Naive thymus-derived CD8-positive, alpha-beta T cell (primary cell): ENCODE measurements around the gene OVCH2. TPM values are rescaled to one million over a fixed set of nuclear protein-coding genes. Genes with fewer than 3 reads are reported as not detected.

ENCODE experiments used
- ATAC-seq, 2 donors: fragments of 150-1000 bp; cut with Tn5 transposase in 1 of 2; sonication (Bioruptor Pico), chemical (Tn5 transposase) in 1 of 2; 1 replicate in 1 of 2; 2 replicates in 1 of 2; pipeline ENCODE4 v1.10.0; 2021; ENCODE audit warnings: mild to moderate bottlenecking in 2 of 2, moderate library complexity in 2 of 2
- POLR2A ChIA-PET: fragments of 350-600 bp; sonication (Branson Sonifier 250); formaldehyde crosslinking; loops from one replicate; lab custom pipeline; 2021; ENCODE audit warnings: antibody characterized with exemption; lab: Charles Lee
- DNase-seq, 10 donors: peaks; one replicate each; pipeline versions ENCODE4 v3.0.0 to v3.0.0-alpha.2; 2020 to 2022
- H3K27ac Mint-ChIP-seq, 10 donors: one replicate each; pipeline ENCODE4 v1.8.0; 2020 to 2022; ENCODE audit warnings: mild to moderate bottlenecking in 10 of 10, mixed read lengths in 10 of 10, moderate library complexity in 4 of 10, inconsistent platforms in 1 of 10
- H3K27me3 Mint-ChIP-seq, 5 donors: one replicate each; pipeline ENCODE4 v1.8.0; 2021 to 2022; ENCODE audit warnings: mixed read lengths in 5 of 5
- H3K36me3 Mint-ChIP-seq, 3 donors: one replicate each; pipeline ENCODE4 v1.8.0; 2020 to 2022; ENCODE audit warnings: mixed read lengths in 3 of 3, mild to moderate bottlenecking in 2 of 3, inconsistent platforms in 1 of 3
- H3K4me1 Mint-ChIP-seq, 4 donors: one replicate each; pipeline ENCODE4 v1.8.0; 2021 to 2022; ENCODE audit warnings: mixed read lengths in 4 of 4
- H3K4me3 Mint-ChIP-seq, 10 donors: one replicate each; pipeline ENCODE4 v1.8.0; 2020 to 2022; ENCODE audit warnings: mild to moderate bottlenecking in 10 of 10, mixed read lengths in 10 of 10, moderate library complexity in 6 of 10, inconsistent platforms in 1 of 10
- H3K9me3 Mint-ChIP-seq, 9 donors: one replicate each; pipeline ENCODE4 v1.8.0; 2020 to 2022; ENCODE audit warnings: mixed read lengths in 9 of 9, mild to moderate bottlenecking in 3 of 9, inconsistent platforms in 1 of 9, moderate library complexity in 1 of 9
- polyA plus RNA-seq, 3 donors: library from polyadenylated mRNA; unstranded; fragments of 300-500 nt; fragmentation: Illumina TruSeq; gene quantifications; one replicate each; pipeline ENCODE4 v1.2.3, GENCODE V29; 2021
- total RNA-seq, 8 experiments: library from RNA in 2 of 8; stranded (reverse) in 2 of 8; gene quantifications; one replicate each; pipeline ENCODE4 v1.2.3 and lab custom pipeline; 2021 to 2026

OVCH2 gene
- total and polyA plus RNA-seq, 5 experiments from 2014 or later, result not detected

DNA sequence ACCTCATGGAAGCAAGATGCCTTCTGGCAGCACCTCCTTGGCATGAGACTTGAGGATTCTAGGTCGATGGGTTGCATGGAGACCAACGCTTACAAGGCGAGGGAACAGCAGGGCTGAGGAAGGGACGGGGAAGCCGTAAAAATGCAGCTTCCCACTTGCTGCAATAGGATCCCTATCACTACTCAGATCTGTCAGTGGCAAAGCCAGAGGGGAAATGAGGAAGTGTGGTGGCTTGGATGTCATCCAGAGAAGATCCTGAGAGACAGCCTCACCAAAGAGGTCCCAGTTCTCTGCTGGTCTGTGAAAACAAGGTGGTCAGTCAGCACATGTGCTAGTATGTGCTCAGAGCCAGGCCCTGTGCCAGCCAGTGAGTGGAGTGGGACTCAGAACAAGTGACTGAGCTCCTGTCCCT is 55.1 kb downstream of the OVCH2 start:
- H3K36me3 Mint-ChIP-seq, result peaks cover 0 to 69% (median 10%) of the 10 kb centered on the region in 3 donors
- peak overlapping the region in 1 of 10 donors; percentile 14 for H3K27ac Mint-ChIP-seq

DNA sequence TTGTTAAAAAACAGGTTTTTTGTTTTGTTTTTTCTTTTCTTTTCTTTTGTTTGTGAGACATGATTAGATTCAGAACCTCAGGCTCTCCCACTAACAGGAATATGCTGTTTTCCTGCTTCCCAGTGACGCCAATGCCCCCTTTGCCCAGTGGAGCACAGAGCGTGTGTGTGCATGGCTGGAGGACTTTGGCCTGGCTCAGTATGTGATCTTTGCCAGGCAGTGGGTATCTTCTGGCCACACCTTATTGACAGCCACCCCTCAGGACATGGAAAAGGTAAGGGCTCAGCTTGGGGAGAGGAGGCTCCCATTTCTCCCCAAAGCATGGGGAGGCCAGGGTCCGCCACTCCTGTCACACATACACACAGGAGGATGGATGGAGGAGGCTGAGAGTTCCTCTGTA is 58.0 kb downstream of the OVCH2 start:
- POLR2A ChIA-PET, result no interaction called here
- Mint-ChIP-seq H3K9me3 (no peaks in the 10 kb centered on the region), H3K4me1 (no peaks in the 10 kb centered on the region), H3K36me3 (peaks cover 0 to 72% (median 7%) of the 10 kb centered on the region in 3 donors), H3K27ac (peak overlapping the region in 2 of 10 donors; percentile 6 to 37), H3K27me3 (no peaks in the 10 kb centered on the region), H3K4me3 (no peak overlapping the region)
- DNase-seq (no peak), ATAC-seq (no peak)

More for the DNA sequence above, 55.1 kb downstream of the OVCH2 start:
- DNase-seq (no peak), ATAC-seq (no peak)
- POLR2A ChIA-PET, result no interaction called here
- Mint-ChIP-seq H3K4me3 (no peak overlapping the region), H3K27me3 (no peaks in the 10 kb centered on the region), H3K9me3 (no peaks in the 10 kb centered on the region), H3K4me1 (no peaks in the 10 kb centered on the region)

DNA sequence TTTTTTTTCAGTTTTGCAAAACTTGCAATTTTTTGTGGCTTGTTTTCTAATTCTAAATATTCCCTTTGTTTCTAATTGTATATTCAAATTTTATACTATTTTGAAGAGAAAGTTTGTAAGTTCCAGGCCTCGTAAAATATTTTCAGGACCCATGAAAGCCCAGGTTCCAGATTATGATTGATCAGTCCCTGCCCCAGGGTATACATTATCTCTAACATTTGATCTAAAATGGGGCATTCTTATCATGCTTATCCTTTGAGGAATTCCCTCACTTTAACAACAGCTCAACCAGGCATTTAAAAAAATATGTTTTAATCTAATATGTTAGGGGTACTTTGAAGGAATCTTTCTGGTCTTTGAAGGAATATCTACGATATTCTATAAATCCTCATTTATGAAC is 59.4 kb downstream of the OVCH2 start:
- Mint-ChIP-seq H3K27me3 (no peaks in the 10 kb centered on the region), H3K9me3 (no peaks in the 10 kb centered on the region), H3K27ac (no peak overlapping the region), H3K4me3 (no peak overlapping the region), H3K4me1 (no peaks in the 10 kb centered on the region), H3K36me3 (peaks cover 0 to 71% (median 10%) of the 10 kb centered on the region in 3 donors)
- POLR2A ChIA-PET, result no interaction called here
- ATAC-seq (no peak), DNase-seq (no peak)

DNA sequence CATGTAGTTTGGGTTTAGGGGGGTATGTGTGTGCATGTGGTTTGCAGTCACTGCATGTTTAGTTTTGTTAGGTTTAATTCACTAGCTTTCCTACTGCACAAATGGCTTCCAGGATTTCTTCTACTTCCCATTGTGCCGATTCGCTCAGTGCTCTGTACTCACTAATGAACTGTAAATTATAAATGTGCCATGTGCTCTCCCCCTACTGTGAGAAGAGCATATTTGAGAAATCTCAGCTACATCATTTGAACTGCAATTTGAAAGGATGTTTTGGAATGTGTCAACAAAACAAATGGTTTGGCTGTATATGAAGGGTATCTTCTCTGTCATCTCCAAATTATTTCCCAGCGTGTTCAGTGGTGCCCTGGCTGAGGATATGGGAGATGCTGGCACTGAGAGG is 61.1 kb downstream of the OVCH2 start:
- POLR2A ChIA-PET, result no interaction called here
- Mint-ChIP-seq H3K4me3 (no peak overlapping the region), H3K27ac (peak overlapping the region in 1 of 10 donors; percentile 66), H3K4me1 (no peaks in the 10 kb centered on the region), H3K9me3 (no peaks in the 10 kb centered on the region), H3K27me3 (no peaks in the 10 kb centered on the region), H3K36me3 (peaks cover 0 to 71% (median 13%) of the 10 kb centered on the region in 3 donors)
- no peak for ATAC-seq
- no peak for DNase-seq

DNA sequence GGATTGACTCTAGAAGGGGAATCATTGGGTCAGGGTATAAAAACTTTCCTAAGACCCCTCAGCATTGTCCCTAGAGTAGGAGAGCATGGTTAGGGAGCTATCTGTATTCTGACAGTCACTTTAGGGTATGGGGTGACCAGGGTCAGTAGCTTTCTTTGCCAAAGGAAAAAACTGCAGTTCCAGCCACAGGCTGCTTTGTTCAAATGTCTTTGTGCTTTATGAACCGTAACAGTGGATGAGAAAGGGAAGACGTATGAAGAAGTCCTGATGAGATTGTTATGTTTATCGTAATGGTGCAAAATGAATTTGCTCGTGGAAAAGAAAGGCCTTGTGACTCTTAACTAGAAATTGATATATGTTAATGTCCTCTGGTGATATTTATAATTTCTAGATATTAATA is 63.0 kb downstream of the OVCH2 start:
- peak overlapping the region in 1 of 10 donors; percentile 12 for H3K27ac Mint-ChIP-seq
- no peak overlapping the region for H3K4me3 Mint-ChIP-seq
- POLR2A ChIA-PET, result no interaction called here
- H3K9me3 Mint-ChIP-seq, result no peaks in the 10 kb centered on the region
- peaks cover 0 to 2% (median 0%) of the 10 kb centered on the region in 4 donors for H3K4me1 Mint-ChIP-seq
- ATAC-seq, result no peak
- H3K36me3 Mint-ChIP-seq, result peaks cover 0 to 64% (median 20%) of the 10 kb centered on the region in 3 donors
- H3K27me3 Mint-ChIP-seq, result no peaks in the 10 kb centered on the region
- no peak for DNase-seq

DNA sequence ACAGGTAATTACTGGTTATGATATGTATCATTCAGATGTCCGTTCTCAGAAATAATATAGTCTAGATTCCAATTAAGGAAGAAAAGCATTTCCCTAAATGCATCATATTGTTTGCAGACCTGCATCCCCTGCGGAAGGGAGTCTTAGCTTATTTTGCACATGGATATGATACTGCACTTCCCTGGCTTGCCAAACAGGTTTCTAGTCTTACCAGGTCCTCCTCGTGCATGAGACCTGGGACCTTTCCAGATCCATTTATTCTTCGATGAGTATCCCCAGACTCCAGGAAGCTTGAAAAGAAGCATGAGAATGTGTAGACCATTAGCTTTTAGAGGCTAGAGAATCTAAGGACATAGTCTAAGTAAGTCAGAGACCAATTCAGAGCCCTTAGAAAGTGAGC is 63.5 kb downstream of the OVCH2 start:
- no peak for ATAC-seq
- POLR2A ChIA-PET, result no interaction called here
- Mint-ChIP-seq H3K4me1 (peaks cover 0 to 2% (median 0%) of the 10 kb centered on the region in 4 donors), H3K27ac (no peak overlapping the region), H3K27me3 (no peaks in the 10 kb centered on the region), H3K9me3 (no peaks in the 10 kb centered on the region), H3K4me3 (no peak overlapping the region), H3K36me3 (peaks cover 0 to 62% (median 20%) of the 10 kb centered on the region in 3 donors)
- no peak for DNase-seq

DNA sequence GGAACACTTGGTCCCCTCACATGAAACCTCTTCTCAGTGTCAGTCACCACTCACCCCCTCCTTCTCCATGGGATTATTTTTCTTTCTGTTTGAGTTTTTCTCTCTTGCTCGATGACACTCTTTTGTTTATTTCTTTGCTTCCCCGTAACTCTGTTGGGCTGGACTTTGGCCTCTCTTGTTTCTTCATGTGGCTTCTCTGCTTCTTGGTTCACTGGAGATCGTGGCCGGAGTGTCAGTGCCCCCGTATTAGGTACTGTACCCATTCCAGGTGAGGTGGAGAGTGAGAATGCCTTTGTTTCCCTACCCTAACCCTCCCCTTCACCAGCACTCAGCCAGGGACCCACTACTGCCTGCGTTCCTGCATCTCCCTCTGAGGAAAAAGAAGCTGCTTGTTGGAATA is 65.5 kb downstream of the OVCH2 start:
- H3K27ac Mint-ChIP-seq, result peak overlapping the region in 3 of 10 donors; percentile 15 to 60 (median 54)
- POLR2A ChIA-PET, result no interaction called here
- ATAC-seq (no peak), DNase-seq (no peak)
- H3K27me3 Mint-ChIP-seq, result no peaks in the 10 kb centered on the region
- no peak overlapping the region for H3K4me3 Mint-ChIP-seq
- H3K36me3 Mint-ChIP-seq, result peaks cover 0 to 69% (median 24%) of the 10 kb centered on the region in 3 donors
- H3K4me1 Mint-ChIP-seq, result peaks cover 0 to 2% (median 0%) of the 10 kb centered on the region in 4 donors
- no peaks in the 10 kb centered on the region for H3K9me3 Mint-ChIP-seq

DNA sequence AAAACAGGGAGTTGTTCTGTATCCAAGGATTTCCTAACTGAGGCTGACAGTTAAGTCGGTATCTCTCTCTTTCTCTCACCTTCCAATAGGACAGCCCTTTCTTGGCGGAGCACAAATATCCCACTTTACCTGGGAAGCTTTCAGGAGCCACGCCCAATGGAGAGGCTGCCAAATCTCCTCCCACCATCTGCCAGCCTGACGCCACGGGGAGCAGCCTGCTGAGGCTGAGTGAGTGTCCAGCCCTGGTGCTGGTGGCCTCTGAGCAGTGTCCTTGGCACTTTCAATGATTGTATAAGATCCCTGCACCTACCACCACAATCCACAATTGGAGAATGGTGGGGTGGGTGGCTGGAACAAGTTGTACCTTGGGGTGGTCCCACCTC is 66.6 kb downstream of the OVCH2 start:
- DNase-seq, result no peak
- POLR2A ChIA-PET, result no interaction called here
- H3K9me3 Mint-ChIP-seq, result no peaks in the 10 kb centered on the region
- peak overlapping the region in 1 of 10 donors; percentile 46 for H3K27ac Mint-ChIP-seq
- H3K36me3 Mint-ChIP-seq, result peaks cover 0 to 69% (median 25%) of the 10 kb centered on the region in 3 donors
- peaks cover 0 to 2% (median 0%) of the 10 kb centered on the region in 4 donors for H3K4me1 Mint-ChIP-seq
- H3K27me3 Mint-ChIP-seq, result no peaks in the 10 kb centered on the region
- no peak for ATAC-seq
- H3K4me3 Mint-ChIP-seq, result no peak overlapping the region

Other genes with a start within 250 kb of the OVCH2 start
- gene OLFML1, start 221.0 kb downstream of the OVCH2 start, total RNA-seq, result not detected
- gene OLFML1, start 221.0 kb downstream of the OVCH2 start, polyA plus RNA-seq, result under 1 TPM in 2 of 3 donors, not detected in 1; 0.15 to 0.22 TPM
- gene PPFIBP2, start 192.5 kb downstream of the OVCH2 start, total RNA-seq, result 10 to 100 TPM; 82.6 to 88.0 TPM
- gene PPFIBP2, start 192.5 kb downstream of the OVCH2 start, polyA plus RNA-seq, result 10 to 100 TPM in 1 of 3 donors, 1 to 10 TPM in 2; 2.6 to 32.2 (median 5.6) TPM
- gene CYB5R2, start 33.0 kb downstream of the OVCH2 start, total RNA-seq, result not detected
- gene CYB5R2, start 33.0 kb downstream of the OVCH2 start, polyA plus RNA-seq, result under 1 TPM in 2 of 3 donors, not detected in 1; 0.02 to 0.10 TPM
- gene OR5P2, start 90.5 kb upstream of the OVCH2 start, total RNA-seq, result not detected
- gene OR5P2, start 90.5 kb upstream of the OVCH2 start, polyA plus RNA-seq, result not detected
- gene OR5P3, start 124.4 kb upstream of the OVCH2 start, total RNA-seq, result not detected
- not detected for gene OR5P3, start 124.4 kb upstream of the OVCH2 start, polyA plus RNA-seq
- gene OR10A6, start 224.8 kb upstream of the OVCH2 start, total RNA-seq, result not detected
- gene OR10A6, start 224.8 kb upstream of the OVCH2 start, polyA plus RNA-seq, result not detected
- not detected for gene OR10A3, start 235.2 kb upstream of the OVCH2 start, total RNA-seq
- gene OR10A3, start 235.2 kb upstream of the OVCH2 start, polyA plus RNA-seq, result not detected